ENCODE results near the gene MRPL21. TPM values are rescaled to one million over a fixed set of nuclear protein-coding genes. Genes with fewer than 3 reads are reported as not detected.

The MRPL21 gene
- total RNA-seq, 2 experiments from 2014 or later = 48.3 to 68.3 TPM

- Histone ChIP-seq H4K20me1 (ENCODE audit: insufficient read depth, low read length) (no peaks in the 10 kb centered on the region), H3K4me3 (ENCODE audit: low read depth, low read length, poor library complexity, severe bottlenecking) (peak overlapping the region; percentile 73), H3K27ac (ENCODE audit: low read depth, low read length, poor library complexity, severe bottlenecking) (no peak overlapping the region), H3K79me2 (ENCODE audit: insufficient read depth, low read depth, low read length) (no peaks in the 10 kb centered on the region), H3K36me3 (ENCODE audit: insufficient read depth, low read length) (no peaks in the 10 kb centered on the region), H3K4me1 (ENCODE audit: insufficient read depth, low read length, poor library complexity, severe bottlenecking) (peaks cover 37% of the 10 kb centered on the region), H2AFZ (ENCODE audit: low read length) (no peak overlapping the region), H3K9me3 (ENCODE audit: low read length) (no peaks in the 10 kb centered on the region), H3K4me2 (ENCODE audit: low read length) (peak overlapping the region; percentile 85), H3K9me2 (ENCODE audit: insufficient read depth, low read length) (no peaks in the 10 kb centered on the region)
- no peak for DNase-seq (ENCODE audit: low spot score)
- intact Hi-C loops (cut with micrococcal nuclease; ENCODE audit: unreplicated experiment) = loop anchor here (5.0 kb wide), 1 partner anchor 90 kb away; the partner anchor contains the start of gene TESMIN
- ChIA-PET POLR2A (interaction anchor here (0.6 kb wide), 1 partner anchor 80 kb away, joined by 3 read pairs; no protein-coding TSS in a partner anchor), CTCF (ENCODE audit: unreplicated experiment) (interaction anchor here (0.6 kb wide), 1 partner anchor 90 kb away, joined by 4 read pairs; no protein-coding TSS in a partner anchor)
- TF ChIP-seq CTCF (conservative IDR thresholded peaks at IDR 0.05; ENCODE audit: low read length) (no peak), EZH2phosphoT487 (IDR thresholded peaks at IDR 0.05; ENCODE audit: borderline replicate concordance, low read depth, low read length) (no peak)
- no TSS peak for BruUV-seq (replicated peaks)
Measured at GRCh38 chr11:68842427-68843051, 61.1 kb downstream of the MRPL21 start.

GRCh38 chr11:68841718-68842426 is 61.8 kb downstream of the MRPL21 start, which contains the start of gene CPT1A:
CPT1A (minus strand) TSS chr11:68841916; CDS start chr11:68815474, 26,442 bp downstream.
- H3K36me3 ChIP-seq (ENCODE audit: insufficient read depth, low read length) = no peaks in the 10 kb centered on the region
- H3K4me1 ChIP-seq (ENCODE audit: insufficient read depth, low read length, poor library complexity, severe bottlenecking) = peaks cover 37% of the 10 kb centered on the region
- no peaks in the 10 kb centered on the region for H3K79me2 ChIP-seq (ENCODE audit: insufficient read depth, low read depth, low read length)
- BruUV-seq (replicated peaks) = no TSS peak
- no peaks in the 10 kb centered on the region for H3K9me3 ChIP-seq (ENCODE audit: low read length)
- no peaks in the 10 kb centered on the region for H3K9me2 ChIP-seq (ENCODE audit: insufficient read depth, low read length)
- intact Hi-C loops (cut with micrococcal nuclease; ENCODE audit: unreplicated experiment) = loop anchor here (5.0 kb wide), 1 partner anchor 90 kb away; the partner anchor contains the start of gene TESMIN
- H4K20me1 ChIP-seq (ENCODE audit: insufficient read depth, low read length) = no peaks in the 10 kb centered on the region
- peak within 1 kb of the TSS; percentile 73 for H3K4me3 ChIP-seq (ENCODE audit: low read depth, low read length, poor library complexity, severe bottlenecking)
- H3K4me2 ChIP-seq (ENCODE audit: low read length) = peak within 1 kb of the TSS; percentile 85
- peak within 1 kb of the TSS; percentile 81 for H3K27ac ChIP-seq (ENCODE audit: low read depth, low read length, poor library complexity, severe bottlenecking)
- CTCF ChIA-PET (ENCODE audit: unreplicated experiment) = interaction anchor here (0.6 kb wide), 1 partner anchor 89 kb away, joined by 4 read pairs; no protein-coding TSS in a partner anchor
- peak within 1 kb of the TSS; percentile 96; the same call in 1 of the 2 replicates for H2AFZ ChIP-seq (ENCODE audit: low read length)
- POLR2A ChIA-PET = no interaction called here
- TF ChIP-seq CTCF (conservative IDR thresholded peaks at IDR 0.05; ENCODE audit: low read length) (no peak), EZH2phosphoT487 (IDR thresholded peaks at IDR 0.05; ENCODE audit: borderline replicate concordance, low read depth, low read length) (no peak)
- DNase-seq (ENCODE audit: low spot score) = peak; percentile 69

Other genes starting within 250 kb of the MRPL21 start
- gene GAL, start 219.3 kb downstream of the MRPL21 start, total RNA-seq (2014; rRNA removed; shearing (Covaris generic)) = not detected in 2 replicates
- gene GAL, start 219.3 kb downstream of the MRPL21 start, total RNA-seq (2022) = not detected in 2 replicates
- gene TESMIN, start 152.3 kb downstream of the MRPL21 start, total RNA-seq (2014; rRNA removed; shearing (Covaris generic)) = 10.4 and 13.0 TPM in 2 replicates
- 19.4 and 24.0 TPM in 2 replicates for gene TESMIN, start 152.3 kb downstream of the MRPL21 start, total RNA-seq (2022)
- gene CPT1A, start 61.9 kb downstream of the MRPL21 start, total RNA-seq (2014; rRNA removed; shearing (Covaris generic)) = 5.5 and 7.0 TPM in 2 replicates
- 17.2 and 19.8 TPM in 2 replicates for gene CPT1A, start 61.9 kb downstream of the MRPL21 start, total RNA-seq (2022)
- gene IGHMBP2, start 59 bp upstream of the MRPL21 start, total RNA-seq (2014; rRNA removed; shearing (Covaris generic)) = 17.5 and 27.3 TPM in 2 replicates
- 35.2 and 37.9 TPM in 2 replicates for gene IGHMBP2, start 59 bp upstream of the MRPL21 start, total RNA-seq (2022)
- gene MRGPRD, start 77.2 kb upstream of the MRPL21 start, total RNA-seq (2014; rRNA removed; shearing (Covaris generic)) = not detected in 2 replicates
- not detected in 2 replicates for gene MRGPRD, start 77.2 kb upstream of the MRPL21 start, total RNA-seq (2022)
- not detected in 2 replicates for gene MRGPRF, start 109.4 kb upstream of the MRPL21 start, total RNA-seq (2014; rRNA removed; shearing (Covaris generic))
- gene MRGPRF, start 109.4 kb upstream of the MRPL21 start, total RNA-seq (2022) = not detected in 2 replicates
- gene TPCN2, start 145.1 kb upstream of the MRPL21 start, total RNA-seq (2014; rRNA removed; shearing (Covaris generic)) = 21.5 and 30.0 TPM in 2 replicates
- gene TPCN2, start 145.1 kb upstream of the MRPL21 start, total RNA-seq (2022) = 59.8 and 65.2 TPM in 2 replicates